ENCODE data around the gene R3HDM4. TPM values are rescaled to one million over a fixed set of nuclear protein-coding genes. Genes with fewer than 3 reads are reported as not detected.

Gene R3HDM4
- total RNA-seq, 1 donor from 2014 or later, result 35.8 TPM

DNA sequence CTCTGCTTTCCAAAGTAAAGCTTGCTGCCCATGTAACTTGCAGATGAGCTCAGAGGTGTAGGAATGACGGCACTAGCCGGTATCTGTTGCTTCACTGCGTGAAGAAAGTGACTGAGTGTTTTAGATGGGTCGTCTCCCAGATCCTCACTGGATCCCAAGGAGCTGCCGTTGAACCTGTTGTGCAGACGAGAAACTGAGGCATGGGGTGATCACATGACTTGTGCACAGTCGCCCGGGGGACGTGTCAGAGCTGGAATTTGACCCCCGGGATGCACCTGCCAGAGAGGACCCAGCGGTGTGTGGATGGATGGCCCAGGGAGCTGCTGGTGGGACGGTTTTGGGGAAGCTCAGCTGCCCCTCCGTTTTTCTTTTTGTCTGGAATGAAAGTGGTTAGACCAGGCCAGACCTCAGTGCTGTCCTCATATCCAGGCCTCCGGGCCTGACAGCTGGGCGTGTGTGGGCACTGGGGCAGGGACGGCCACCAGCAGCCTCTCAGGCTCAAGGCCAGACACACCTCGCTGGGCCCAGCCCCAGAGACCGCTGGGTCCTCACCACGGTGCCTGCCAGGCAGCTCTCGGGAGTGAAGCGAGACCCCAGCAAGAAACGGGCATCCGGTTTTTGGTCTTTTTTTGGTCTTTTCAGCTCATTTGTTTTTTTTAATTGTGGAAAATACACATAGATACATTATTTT is 25.4 kb upstream of the R3HDM4 start:
- FAIRE-seq, result no peak
- Histone ChIP-seq H3K4me3 (ENCODE audit: low read depth, low read length) (no peak overlapping the region), H3K36me3 (ENCODE audit: control insufficient read depth, insufficient read depth, low read length) (peaks cover 4% of the 10 kb centered on the region), H3K27me3 (ENCODE audit: control insufficient read depth, insufficient read depth, low read length) (no peaks in the 10 kb centered on the region)
- no peak for DNase-seq (ENCODE audit: low read depth)
- TF ChIP-seq, protein P1, sequence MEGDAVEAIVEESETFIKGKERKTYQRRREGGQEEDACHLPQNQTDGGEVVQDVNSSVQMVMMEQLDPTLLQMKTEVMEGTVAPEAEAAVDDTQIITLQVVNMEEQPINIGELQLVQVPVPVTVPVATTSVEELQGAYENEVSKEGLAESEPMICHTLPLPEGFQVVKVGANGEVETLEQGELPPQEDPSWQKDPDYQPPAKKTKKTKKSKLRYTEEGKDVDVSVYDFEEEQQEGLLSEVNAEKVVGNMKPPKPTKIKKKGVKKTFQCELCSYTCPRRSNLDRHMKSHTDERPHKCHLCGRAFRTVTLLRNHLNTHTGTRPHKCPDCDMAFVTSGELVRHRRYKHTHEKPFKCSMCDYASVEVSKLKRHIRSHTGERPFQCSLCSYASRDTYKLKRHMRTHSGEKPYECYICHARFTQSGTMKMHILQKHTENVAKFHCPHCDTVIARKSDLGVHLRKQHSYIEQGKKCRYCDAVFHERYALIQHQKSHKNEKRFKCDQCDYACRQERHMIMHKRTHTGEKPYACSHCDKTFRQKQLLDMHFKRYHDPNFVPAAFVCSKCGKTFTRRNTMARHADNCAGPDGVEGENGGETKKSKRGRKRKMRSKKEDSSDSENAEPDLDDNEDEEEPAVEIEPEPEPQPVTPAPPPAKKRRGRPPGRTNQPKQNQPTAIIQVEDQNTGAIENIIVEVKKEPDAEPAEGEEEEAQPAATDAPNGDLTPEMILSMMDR (IDR thresholded peaks at IDR 0.05; ENCODE audit: insufficient read depth, low read length, severe bottlenecking), result no peak

DNA sequence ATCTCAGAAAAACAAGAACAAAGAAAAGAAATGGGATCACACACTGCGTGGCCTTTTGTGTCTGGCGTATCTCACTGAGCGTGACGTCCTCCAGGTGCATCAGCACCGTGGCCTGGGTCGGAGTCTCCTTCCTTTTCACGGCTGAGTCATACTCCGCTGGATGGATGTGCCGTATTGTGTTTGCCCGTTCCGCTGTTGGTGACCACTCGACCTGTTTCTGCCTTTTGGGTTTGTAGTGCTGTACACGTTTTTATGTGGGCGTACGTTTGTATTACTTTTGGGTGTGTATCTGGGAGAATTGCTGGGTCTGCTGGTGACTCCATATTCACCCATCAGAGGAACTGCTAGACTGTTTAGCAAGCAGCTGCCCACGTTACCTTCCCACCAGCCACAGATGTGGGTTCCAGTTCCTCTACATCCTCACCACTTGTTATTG is 24.3 kb upstream of the R3HDM4 start:
- H3K36me3 ChIP-seq (ENCODE audit: control insufficient read depth, insufficient read depth, low read length), result peaks cover 2% of the 10 kb centered on the region
- TF ChIP-seq, protein P1 (IDR thresholded peaks at IDR 0.05; ENCODE audit: insufficient read depth, low read length, severe bottlenecking), result no peak
- FAIRE-seq, result peak; percentile 23

DNA sequence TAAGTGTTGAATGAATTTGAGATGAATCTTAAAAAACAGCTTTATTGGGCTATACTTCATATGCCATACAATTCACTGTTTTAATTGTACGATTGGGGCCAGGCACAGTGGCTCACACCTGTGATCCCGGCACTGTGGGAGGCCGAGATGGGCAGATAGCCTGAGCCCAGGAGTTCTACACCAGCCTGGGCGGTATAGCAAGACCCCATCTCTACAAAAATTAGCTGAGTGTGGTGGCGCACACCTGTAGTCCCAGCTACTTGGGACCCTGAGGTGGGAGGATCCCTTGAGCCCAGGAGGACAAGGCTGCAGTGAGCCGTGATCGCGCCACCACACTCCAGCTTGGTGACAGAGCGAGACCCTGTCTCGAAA is 23.1 kb upstream of the R3HDM4 start:
- H3K36me3 ChIP-seq (ENCODE audit: control insufficient read depth, insufficient read depth, low read length), result peaks cover 2% of the 10 kb centered on the region
- FAIRE-seq (no peak), DNase-seq (ENCODE audit: low read depth) (no peak)
- H3K4me3 ChIP-seq (ENCODE audit: low read depth, low read length), result no peak overlapping the region
- TF ChIP-seq, protein P1 (IDR thresholded peaks at IDR 0.05; ENCODE audit: insufficient read depth, low read length, severe bottlenecking), result no peak
- no peaks in the 10 kb centered on the region for H3K27me3 ChIP-seq (ENCODE audit: control insufficient read depth, insufficient read depth, low read length)

More for the DNA sequence above, 24.3 kb upstream of the R3HDM4 start:
- Histone ChIP-seq H3K27me3 (ENCODE audit: control insufficient read depth, insufficient read depth, low read length) (no peaks in the 10 kb centered on the region), H3K4me3 (ENCODE audit: low read depth, low read length) (no peak overlapping the region)
- DNase-seq (ENCODE audit: low read depth), result no peak

DNA sequence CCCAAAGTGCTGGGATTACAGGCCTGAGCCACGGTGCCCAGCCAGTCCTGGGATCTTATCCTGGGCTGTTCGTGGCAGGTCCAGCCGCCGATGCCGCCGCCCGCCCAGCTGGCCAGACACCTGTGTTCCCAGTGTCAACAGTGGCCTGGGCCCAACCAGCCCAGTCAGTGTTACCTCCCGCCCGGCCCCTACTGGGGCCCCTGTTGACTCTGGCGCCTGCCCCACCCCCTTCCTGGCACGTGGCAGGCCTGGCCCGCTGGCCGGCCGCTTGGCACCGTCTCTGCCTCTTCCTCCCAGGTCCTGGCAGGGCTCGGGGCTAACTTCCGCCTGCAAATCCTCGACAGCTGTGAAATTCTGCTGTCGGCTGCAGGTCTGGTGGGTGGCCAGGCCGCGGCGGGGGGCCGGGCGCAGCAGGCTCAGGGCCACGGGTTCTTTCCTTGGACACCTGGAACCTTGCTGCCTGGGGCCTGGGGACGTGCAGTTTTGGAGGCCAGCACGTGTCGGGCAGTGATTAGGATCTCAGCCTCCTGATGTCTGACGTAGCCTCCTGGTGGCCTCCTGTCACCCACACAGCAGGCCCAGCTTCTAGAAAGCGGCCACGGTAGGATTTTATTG is 22.0 kb upstream of the R3HDM4 start:
- TF ChIP-seq, protein P1 (IDR thresholded peaks at IDR 0.05; ENCODE audit: insufficient read depth, low read length, severe bottlenecking), result no peak
- FAIRE-seq (no peak), DNase-seq (ENCODE audit: low read depth) (no peak)
- Histone ChIP-seq H3K36me3 (ENCODE audit: control insufficient read depth, insufficient read depth, low read length) (peaks cover 2% of the 10 kb centered on the region), H3K27me3 (ENCODE audit: control insufficient read depth, insufficient read depth, low read length) (no peaks in the 10 kb centered on the region), H3K4me3 (ENCODE audit: low read depth, low read length) (no peak overlapping the region)

DNA sequence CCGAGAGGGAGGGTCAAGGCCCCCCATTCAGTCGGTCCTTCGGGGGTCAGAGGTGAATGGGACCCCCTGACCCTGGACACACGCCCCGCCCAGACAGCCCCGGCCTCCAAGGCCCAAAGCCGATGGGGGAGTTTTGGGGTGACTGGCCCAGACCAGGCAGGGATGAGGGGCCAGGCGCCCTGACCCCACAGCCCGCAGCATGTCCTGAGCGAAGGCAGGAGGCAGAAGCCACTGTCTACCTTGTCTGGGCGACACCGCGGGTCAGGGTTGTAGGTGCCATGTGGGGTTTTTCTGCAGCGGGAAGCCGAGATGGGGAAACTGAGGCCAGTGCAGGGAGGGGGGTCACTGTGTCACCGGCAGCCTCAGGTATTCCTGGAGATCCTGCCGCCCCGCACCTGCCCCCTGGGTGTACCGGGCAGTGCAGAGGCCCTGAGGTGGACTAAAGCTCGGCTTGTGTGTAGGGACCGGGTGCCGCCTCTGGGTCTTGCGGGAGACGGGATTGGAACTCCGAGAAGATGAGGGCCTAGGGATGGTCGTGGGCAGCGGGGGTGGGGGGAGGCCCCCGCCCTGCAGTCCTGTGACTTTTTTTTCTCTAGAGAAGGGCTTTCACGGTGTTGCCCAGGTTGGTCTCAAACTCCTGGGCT is 21.3 kb upstream of the R3HDM4 start:
- Histone ChIP-seq H3K36me3 (ENCODE audit: control insufficient read depth, insufficient read depth, low read length) (peaks cover 1% of the 10 kb centered on the region), H3K4me3 (ENCODE audit: low read depth, low read length) (no peak overlapping the region), H3K27me3 (ENCODE audit: control insufficient read depth, insufficient read depth, low read length) (no peaks in the 10 kb centered on the region)
- TF ChIP-seq, protein P1 (IDR thresholded peaks at IDR 0.05; ENCODE audit: insufficient read depth, low read length, severe bottlenecking), result no peak
- DNase-seq (ENCODE audit: low read depth), result no peak
- FAIRE-seq, result no peak
